Measurements from ENCODE around the gene PTPRT.

The PTPRT gene

DNA sequence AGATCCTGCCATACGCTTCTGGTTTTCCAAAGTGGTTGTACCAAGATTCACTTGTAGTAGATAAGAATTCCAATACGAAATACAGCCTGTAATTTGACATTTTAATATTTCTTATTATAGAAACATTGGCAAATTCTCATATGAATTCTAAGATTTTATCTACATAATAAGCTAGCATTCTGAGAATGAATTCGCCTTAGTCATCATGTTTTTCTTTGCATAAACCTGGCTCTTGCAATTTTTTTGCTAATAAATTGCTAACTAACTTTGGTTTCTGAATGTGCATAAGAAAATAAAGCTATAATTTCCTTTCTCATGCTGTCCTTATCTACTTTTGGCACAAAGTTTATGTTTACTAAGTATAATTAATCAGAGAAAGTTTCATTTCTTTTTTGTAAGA is 673.0 kb downstream of the PTPRT start:
- H3K4me1 ChIP-seq (ENCODE audit: control insufficient read depth, insufficient read depth, low read length) = no peaks in the 10 kb centered on the region
- H3K9me3 ChIP-seq (ENCODE audit: control insufficient read depth, insufficient read depth, low read depth, low read length) = peaks cover 4% of the 10 kb centered on the region; the same call in 1 of the 2 replicates
- H3K36me3 ChIP-seq (ENCODE audit: control insufficient read depth, insufficient read depth, low read length) = no peaks in the 10 kb centered on the region
- no peak overlapping the region for H3K9ac ChIP-seq (ENCODE audit: low read length)
- no peak overlapping the region for H3K27ac ChIP-seq (ENCODE audit: low read depth, low read length)
- H3K4me3 ChIP-seq (ENCODE audit: low read depth, low read length) = no peak overlapping the region
- no peaks in the 10 kb centered on the region for H3K27me3 ChIP-seq (ENCODE audit: control insufficient read depth, insufficient read depth, low read length)

DNA sequence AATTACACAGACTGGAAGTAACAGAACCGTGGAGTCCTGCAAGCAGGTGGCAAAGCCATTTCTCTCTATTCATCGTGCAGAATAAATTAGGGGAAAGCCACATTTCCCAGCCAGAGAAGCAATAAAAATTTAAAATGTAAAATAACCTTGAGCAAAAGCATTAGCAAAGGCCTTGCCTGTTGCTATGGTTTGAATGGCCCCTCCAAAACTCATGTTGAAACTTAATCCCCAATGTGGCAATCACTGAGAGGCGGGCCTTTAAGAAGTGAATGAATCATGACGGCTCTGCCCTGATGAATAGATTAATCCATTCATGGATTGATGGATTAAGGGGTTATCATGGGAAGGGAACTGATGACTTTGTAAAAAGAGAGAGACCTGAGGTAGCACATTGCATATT is 679.0 kb downstream of the PTPRT start:
- Histone ChIP-seq H3K4me3 (ENCODE audit: low read depth, low read length) (no peak overlapping the region), H3K36me3 (ENCODE audit: control insufficient read depth, insufficient read depth, low read length) (no peaks in the 10 kb centered on the region), H3K27ac (ENCODE audit: low read depth, low read length) (no peak overlapping the region), H3K27me3 (ENCODE audit: control insufficient read depth, insufficient read depth, low read length) (no peaks in the 10 kb centered on the region), H3K4me1 (ENCODE audit: control insufficient read depth, insufficient read depth, low read length) (no peaks in the 10 kb centered on the region), H3K9ac (ENCODE audit: low read length) (no peak overlapping the region), H3K9me3 (ENCODE audit: control insufficient read depth, insufficient read depth, low read depth, low read length) (no peaks in the 10 kb centered on the region)

GRCh38 chr20:42507874-42508273 is 681.8 kb downstream of the PTPRT start:
- H3K4me3 ChIP-seq (ENCODE audit: low read depth, low read length) = no peak overlapping the region
- no peak overlapping the region for H3K9ac ChIP-seq (ENCODE audit: low read length)
- H3K27ac ChIP-seq (ENCODE audit: low read depth, low read length) = no peak overlapping the region
- no peaks in the 10 kb centered on the region for H3K9me3 ChIP-seq (ENCODE audit: control insufficient read depth, insufficient read depth, low read depth, low read length)
- no peaks in the 10 kb centered on the region for H3K27me3 ChIP-seq (ENCODE audit: control insufficient read depth, insufficient read depth, low read length)
- no peaks in the 10 kb centered on the region for H3K4me1 ChIP-seq (ENCODE audit: control insufficient read depth, insufficient read depth, low read length)
- H3K36me3 ChIP-seq (ENCODE audit: control insufficient read depth, insufficient read depth, low read length) = no peaks in the 10 kb centered on the region

DNA sequence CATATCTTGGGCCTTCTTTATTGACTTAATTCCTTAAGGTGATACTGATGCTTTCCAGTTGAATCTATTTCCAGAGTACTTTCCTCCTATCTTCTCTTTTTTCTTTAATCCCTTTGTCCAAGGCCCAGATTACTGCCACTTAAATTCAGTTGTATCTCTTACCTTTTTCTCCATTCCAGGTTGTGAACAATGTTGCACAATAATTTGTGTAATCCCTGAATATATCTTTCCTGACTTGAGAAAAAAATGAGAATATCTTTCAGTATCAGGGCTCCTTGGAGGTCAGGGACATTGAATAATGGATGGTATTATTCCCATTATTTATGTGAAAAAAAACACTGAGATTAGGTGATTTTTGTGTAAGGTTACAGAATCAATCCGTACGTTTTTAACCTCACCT is 683.3 kb downstream of the PTPRT start:
- H3K4me1 ChIP-seq (ENCODE audit: control insufficient read depth, insufficient read depth, low read length) = no peaks in the 10 kb centered on the region
- H3K9ac ChIP-seq (ENCODE audit: low read length) = no peak overlapping the region
- no peaks in the 10 kb centered on the region for H3K27me3 ChIP-seq (ENCODE audit: control insufficient read depth, insufficient read depth, low read length)
- no peak overlapping the region for H3K4me3 ChIP-seq (ENCODE audit: low read depth, low read length)
- no peaks in the 10 kb centered on the region for H3K9me3 ChIP-seq (ENCODE audit: control insufficient read depth, insufficient read depth, low read depth, low read length)
- no peaks in the 10 kb centered on the region for H3K36me3 ChIP-seq (ENCODE audit: control insufficient read depth, insufficient read depth, low read length)
- H3K27ac ChIP-seq (ENCODE audit: low read depth, low read length) = no peak overlapping the region

GRCh38 chr20:42502591-42502990 is 687.1 kb downstream of the PTPRT start:
- no peaks in the 10 kb centered on the region for H3K36me3 ChIP-seq (ENCODE audit: control insufficient read depth, insufficient read depth, low read length)
- H3K9ac ChIP-seq (ENCODE audit: low read length) = no peak overlapping the region
- no peak overlapping the region for H3K4me3 ChIP-seq (ENCODE audit: low read depth, low read length)
- no peaks in the 10 kb centered on the region for H3K9me3 ChIP-seq (ENCODE audit: control insufficient read depth, insufficient read depth, low read depth, low read length)
- H3K27me3 ChIP-seq (ENCODE audit: control insufficient read depth, insufficient read depth, low read length) = no peaks in the 10 kb centered on the region
- no peak overlapping the region for H3K27ac ChIP-seq (ENCODE audit: low read depth, low read length)
- no peaks in the 10 kb centered on the region for H3K4me1 ChIP-seq (ENCODE audit: control insufficient read depth, insufficient read depth, low read length)

DNA sequence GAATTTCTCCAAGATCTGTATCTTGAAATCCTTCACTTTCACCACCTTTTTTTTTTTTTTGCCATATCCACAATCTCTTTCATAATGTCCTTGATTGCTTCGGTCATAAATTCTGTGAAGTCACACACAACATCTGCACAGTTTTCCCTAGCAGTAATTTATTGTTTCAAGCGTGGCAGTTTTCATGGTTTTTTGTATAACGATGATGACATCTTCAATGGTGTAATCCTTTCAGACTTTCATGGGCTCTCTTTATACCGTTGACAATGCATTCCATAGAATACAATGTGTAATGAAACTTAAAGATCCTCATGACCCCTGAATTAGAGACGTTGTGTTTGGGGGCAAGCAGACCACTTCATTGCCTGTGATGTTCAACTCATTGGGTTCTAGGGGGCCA is 693.1 kb downstream of the PTPRT start:
- H3K36me3 ChIP-seq (ENCODE audit: control insufficient read depth, insufficient read depth, low read length) = no peaks in the 10 kb centered on the region
- no peak overlapping the region for H3K9ac ChIP-seq (ENCODE audit: low read length)
- no peak overlapping the region for H3K27ac ChIP-seq (ENCODE audit: low read depth, low read length)

DNA sequence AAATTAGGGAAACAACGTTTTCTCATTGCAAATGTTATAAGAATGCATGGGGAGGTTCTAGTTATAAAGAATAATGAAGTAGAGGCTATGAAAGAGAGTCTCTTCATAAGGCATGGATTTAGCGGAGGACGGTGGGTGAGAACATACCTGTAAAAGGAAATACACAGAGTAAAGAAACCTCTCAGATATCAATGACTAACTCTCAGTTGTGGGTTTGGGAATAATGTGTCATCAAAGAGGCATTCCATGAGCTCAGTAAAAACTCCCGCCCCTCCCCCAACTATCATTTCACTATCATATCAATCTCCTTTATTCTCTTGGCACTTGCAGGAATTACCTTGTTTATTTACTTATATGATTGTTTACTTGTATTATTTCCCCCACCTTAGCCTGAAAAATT is 695.4 kb downstream of the PTPRT start:
- no peak overlapping the region for H3K27ac ChIP-seq (ENCODE audit: low read depth, low read length)
- no peaks in the 10 kb centered on the region for H3K4me1 ChIP-seq (ENCODE audit: control insufficient read depth, insufficient read depth, low read length)
- no peaks in the 10 kb centered on the region for H3K9me3 ChIP-seq (ENCODE audit: control insufficient read depth, insufficient read depth, low read depth, low read length)
- H3K9ac ChIP-seq (ENCODE audit: low read length) = no peak overlapping the region
- H3K4me3 ChIP-seq (ENCODE audit: low read depth, low read length) = no peak overlapping the region
- H3K36me3 ChIP-seq (ENCODE audit: control insufficient read depth, insufficient read depth, low read length) = no peaks in the 10 kb centered on the region
- peaks cover 10% of the 10 kb centered on the region; the same call in 1 of the 2 replicates for H3K27me3 ChIP-seq (ENCODE audit: control insufficient read depth, insufficient read depth, low read length)

More for the DNA sequence above, 693.1 kb downstream of the PTPRT start:
- Histone ChIP-seq H3K9me3 (ENCODE audit: control insufficient read depth, insufficient read depth, low read depth, low read length) (no peaks in the 10 kb centered on the region), H3K4me3 (ENCODE audit: low read depth, low read length) (no peak overlapping the region), H3K4me1 (ENCODE audit: control insufficient read depth, insufficient read depth, low read length) (no peaks in the 10 kb centered on the region), H3K27me3 (ENCODE audit: control insufficient read depth, insufficient read depth, low read length) (peaks cover 7% of the 10 kb centered on the region; the same call in 1 of the 2 replicates)

DNA sequence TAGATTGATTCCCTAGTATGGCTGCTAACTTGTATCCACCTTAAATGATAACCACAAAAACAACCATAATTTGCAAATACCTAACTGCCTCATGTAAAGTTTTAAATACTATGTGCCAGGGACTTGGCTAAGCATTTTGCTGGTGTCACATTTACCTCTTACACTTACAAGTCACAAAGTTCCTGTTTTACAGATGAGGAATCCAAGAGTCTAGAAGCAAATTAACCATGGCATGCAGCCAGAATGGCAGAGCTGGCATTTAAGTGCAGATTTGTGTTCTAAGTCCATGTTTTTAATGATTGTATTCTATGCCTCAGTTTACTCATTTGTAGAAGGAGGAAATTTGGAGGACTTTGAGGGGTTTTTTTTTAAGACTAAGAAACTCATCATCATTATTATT is 696.7 kb downstream of the PTPRT start:
- no peak overlapping the region for H3K27ac ChIP-seq (ENCODE audit: low read depth, low read length)
- no peak overlapping the region for H3K4me3 ChIP-seq (ENCODE audit: low read depth, low read length)
- H3K36me3 ChIP-seq (ENCODE audit: control insufficient read depth, insufficient read depth, low read length) = no peaks in the 10 kb centered on the region
- H3K4me1 ChIP-seq (ENCODE audit: control insufficient read depth, insufficient read depth, low read length) = no peaks in the 10 kb centered on the region
- H3K9ac ChIP-seq (ENCODE audit: low read length) = no peak overlapping the region
- H3K27me3 ChIP-seq (ENCODE audit: control insufficient read depth, insufficient read depth, low read length) = peaks cover 10% of the 10 kb centered on the region; the same call in 1 of the 2 replicates
- H3K9me3 ChIP-seq (ENCODE audit: control insufficient read depth, insufficient read depth, low read depth, low read length) = no peaks in the 10 kb centered on the region

GRCh38 chr20:42492290-42492689 is 697.4 kb downstream of the PTPRT start:
- Histone ChIP-seq H3K9ac (ENCODE audit: low read length) (no peak overlapping the region), H3K4me1 (ENCODE audit: control insufficient read depth, insufficient read depth, low read length) (no peaks in the 10 kb centered on the region), H3K27me3 (ENCODE audit: control insufficient read depth, insufficient read depth, low read length) (peaks cover 10% of the 10 kb centered on the region; the same call in 1 of the 2 replicates), H3K9me3 (ENCODE audit: control insufficient read depth, insufficient read depth, low read depth, low read length) (no peaks in the 10 kb centered on the region), H3K4me3 (ENCODE audit: low read depth, low read length) (no peak overlapping the region), H3K36me3 (ENCODE audit: control insufficient read depth, insufficient read depth, low read length) (no peaks in the 10 kb centered on the region), H3K27ac (ENCODE audit: low read depth, low read length) (no peak overlapping the region)

GRCh38 chr20:42485556-42485955 is 704.1 kb downstream of the PTPRT start:
- peaks cover 2% of the 10 kb centered on the region; the same call in 1 of the 2 replicates for H3K27me3 ChIP-seq (ENCODE audit: control insufficient read depth, insufficient read depth, low read length)
- no peaks in the 10 kb centered on the region for H3K4me1 ChIP-seq (ENCODE audit: control insufficient read depth, insufficient read depth, low read length)
- no peaks in the 10 kb centered on the region for H3K36me3 ChIP-seq (ENCODE audit: control insufficient read depth, insufficient read depth, low read length)
- H3K4me3 ChIP-seq (ENCODE audit: low read depth, low read length) = no peak overlapping the region
- no peak overlapping the region for H3K27ac ChIP-seq (ENCODE audit: low read depth, low read length)
- no peak overlapping the region for H3K9ac ChIP-seq (ENCODE audit: low read length)
- H3K9me3 ChIP-seq (ENCODE audit: control insufficient read depth, insufficient read depth, low read depth, low read length) = no peaks in the 10 kb centered on the region

DNA sequence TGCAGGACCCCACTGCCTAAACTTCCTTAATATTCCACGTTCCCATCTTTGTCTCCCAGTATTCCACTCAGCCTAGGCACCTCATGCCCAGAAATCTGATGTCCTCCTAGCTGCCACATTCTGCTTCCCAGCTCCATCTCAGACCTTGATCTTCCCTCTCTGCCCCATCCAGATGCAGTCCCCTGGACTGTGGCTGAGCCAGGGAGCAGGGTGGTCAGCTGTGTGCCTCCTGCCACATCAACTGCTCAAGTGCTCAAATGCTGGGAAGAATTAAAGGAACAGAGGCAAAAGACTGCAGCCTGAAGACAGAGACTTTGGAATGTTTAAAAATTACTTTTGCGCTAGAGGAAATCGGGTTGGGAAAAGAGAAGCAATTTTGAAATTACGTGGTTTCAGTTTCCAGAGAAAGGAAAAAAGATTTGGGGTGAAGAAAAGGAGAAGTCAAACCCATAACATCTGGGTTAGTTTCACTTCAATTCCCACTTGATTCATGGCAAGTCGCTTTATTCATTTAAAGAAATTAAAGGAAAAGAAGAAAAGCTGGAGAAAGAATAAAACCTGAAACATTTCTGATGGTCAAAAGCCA is 704.8 kb downstream of the PTPRT start:
- Histone ChIP-seq H3K9ac (ENCODE audit: low read length) (no peak overlapping the region), H3K27ac (ENCODE audit: low read depth, low read length) (no peak overlapping the region), H3K27me3 (ENCODE audit: control insufficient read depth, insufficient read depth, low read length) (peaks cover 4% of the 10 kb centered on the region; the same call in 1 of the 2 replicates), H3K4me3 (ENCODE audit: low read depth, low read length) (no peak overlapping the region), H3K4me1 (ENCODE audit: control insufficient read depth, insufficient read depth, low read length) (no peaks in the 10 kb centered on the region), H3K9me3 (ENCODE audit: control insufficient read depth, insufficient read depth, low read depth, low read length) (no peaks in the 10 kb centered on the region), H3K36me3 (ENCODE audit: control insufficient read depth, insufficient read depth, low read length) (no peaks in the 10 kb centered on the region)

All from HUES6 (cell line).